GM12801 (cell line): ENCODE results near the gene STK11.

ENCODE experiments used
- CTCF ChIP-seq: IDR thresholded peaks from one replicate; pipeline ENCODE4 v1.5.1; 2011; ENCODE audit warnings: control low read depth; ENCODE audit not compliant: insufficient read length; ENCODE audit errors: extremely low read depth

Gene STK11

GRCh38 chr19:1205114-1206099 is at the start of gene STK11:
Gene STK11 (plus strand): TSS chr19:1205778. CDS start chr19:1206914, 1,136 bp downstream.
- no peak for TF ChIP-seq CTCF

- TF ChIP-seq CTCF = no peak
These were observed 49.2 kb upstream of the STK11 start for GRCh38 chr19:1156305-1156801.

DNA sequence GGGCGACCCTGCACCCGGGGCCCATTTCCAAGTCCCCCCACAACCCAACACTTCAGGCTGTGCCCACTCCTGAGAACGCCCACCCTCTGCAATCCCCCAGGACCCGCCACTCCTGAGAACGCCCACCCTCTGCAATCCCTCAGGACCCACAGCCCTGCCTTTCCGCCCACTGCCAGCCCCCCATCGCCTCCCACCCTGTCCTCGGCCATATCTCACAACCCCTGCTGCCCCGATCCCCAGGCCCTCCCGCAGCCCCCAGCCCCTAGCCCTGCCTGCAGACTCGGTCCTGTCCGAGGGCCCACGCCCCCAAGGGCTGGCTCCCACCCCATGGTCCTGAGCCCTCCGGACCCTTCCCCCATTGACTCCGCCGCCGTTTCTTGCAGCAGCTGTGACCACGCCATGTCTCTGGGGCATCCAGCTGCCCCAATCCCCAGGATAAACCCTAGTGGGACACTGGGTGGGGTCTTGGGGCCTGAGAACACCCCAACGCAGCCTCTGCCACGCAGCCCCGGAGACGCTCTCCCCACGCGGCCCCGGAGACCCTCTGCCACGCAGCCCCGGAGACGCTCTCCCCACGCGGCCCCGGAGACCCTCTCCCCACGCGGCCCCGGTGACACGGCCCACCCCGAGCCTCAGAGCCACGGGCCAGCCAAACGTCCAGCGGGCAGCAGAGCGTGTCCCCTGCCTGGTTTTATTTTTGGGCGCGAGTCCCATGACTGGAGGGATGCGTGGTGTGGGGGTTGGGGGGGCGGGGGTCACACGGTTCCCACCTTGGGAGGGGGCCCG is 48.6 kb upstream of the STK11 start:
- no peak for TF ChIP-seq CTCF

- no peak for TF ChIP-seq CTCF
These were observed 47.4 kb upstream of the STK11 start for GRCh38 chr19:1157931-1158884.

- TF ChIP-seq CTCF = no peak
These were observed 46.6 kb upstream of the STK11 start for GRCh38 chr19:1158885-1159448.

GRCh38 chr19:1159864-1160595 is 45.5 kb upstream of the STK11 start:
- TF ChIP-seq CTCF = no peak
